Activated naive CD4-positive, alpha-beta T cell treated with anti-CD3 and anti-CD28 coated beads, Interleukin-2, amount 50 U/mL, for 72 hours (primary cell): ENCODE measurements around the gene BTK. TPM values are rescaled to one million over a fixed set of nuclear protein-coding genes. Genes with fewer than 3 reads are reported as not detected.

Experiments used
- ATAC-seq, 2 donors: fragments of 150-1000 bp; cut with Tn5 transposase; 2 replicates each; pipeline ENCODE4 v1.10.0; 2021; ENCODE audit warnings: mild to moderate bottlenecking in 2 of 2, moderate library complexity in 2 of 2
- DNase-seq, 2 donors: peaks; one replicate each; pipeline ENCODE4 v3.0.0; 2021 to 2022; ENCODE audit warnings: low spot score in 2 of 2
- H3K27ac Mint-ChIP-seq, 2 donors: one replicate each; pipeline ENCODE4 v1.8.0; 2022; ENCODE audit warnings: mild to moderate bottlenecking in 2 of 2, mixed read lengths in 2 of 2
- H3K36me3 Mint-ChIP-seq, 2 donors: one replicate each; pipeline ENCODE4 v1.8.0; 2022; ENCODE audit warnings: mixed read lengths in 2 of 2
- H3K9me3 Mint-ChIP-seq, 2 donors: one replicate each; pipeline ENCODE4 v1.8.0; 2022; ENCODE audit warnings: mixed read lengths in 2 of 2
- total RNA-seq, 2 donors: library from RNA; stranded (reverse); gene quantifications; one replicate each; pipeline ENCODE4 v1.2.3, GENCODE V29; 2022

BTK gene
- total RNA-seq = under 1 TPM; 0.19 to 0.41 TPM

DNA sequence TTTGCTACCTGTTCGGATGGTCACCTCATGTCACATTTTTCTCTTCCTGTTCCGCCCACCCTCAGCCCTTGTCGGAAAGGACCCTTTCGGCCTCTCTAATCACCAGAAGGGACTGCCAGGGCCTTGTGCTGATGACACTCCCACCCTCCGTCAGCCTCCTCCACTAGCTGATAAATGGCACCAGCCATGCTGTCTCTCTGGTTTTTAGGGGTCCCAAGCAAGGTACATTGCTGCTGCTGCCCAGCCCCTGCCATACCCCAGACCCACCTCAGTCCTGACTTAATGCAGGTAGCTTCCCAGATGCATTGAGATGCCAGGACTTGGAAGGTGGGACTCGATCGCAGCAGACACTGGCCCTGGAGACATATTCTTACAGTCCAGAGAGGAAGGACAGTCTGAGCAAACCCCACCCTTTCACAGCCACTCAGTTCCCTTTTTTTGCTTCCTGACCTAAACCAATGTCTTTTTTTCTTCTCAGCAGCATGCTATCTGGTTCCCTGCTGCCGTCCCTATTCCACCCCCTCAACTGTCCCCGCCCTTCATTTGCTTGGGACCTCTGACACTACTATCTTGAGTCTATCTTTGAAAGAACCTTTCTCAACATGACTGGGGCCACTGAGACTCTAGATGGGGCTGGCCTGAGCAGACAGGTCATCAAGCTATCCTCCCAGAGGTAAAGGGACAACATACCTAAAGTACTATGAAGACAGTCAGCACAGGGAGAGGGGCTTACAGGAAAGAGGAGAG lies at the start of gene BTK:
Gene BTK, minus strand, starts transcription at position 397 of the 747 bp plus-strand sequence. CDS start 10,907 bp downstream, outside the sequence.
- ATAC-seq (no peak), DNase-seq (no peak)
- Mint-ChIP-seq H3K9me3 (no peaks in the 10 kb centered on the region), H3K36me3 (peaks cover 3% of the 10 kb centered on the region in 2 donors), H3K27ac (peak within 1 kb of the TSS in 1 of 2 donors; percentile 25)

DNA sequence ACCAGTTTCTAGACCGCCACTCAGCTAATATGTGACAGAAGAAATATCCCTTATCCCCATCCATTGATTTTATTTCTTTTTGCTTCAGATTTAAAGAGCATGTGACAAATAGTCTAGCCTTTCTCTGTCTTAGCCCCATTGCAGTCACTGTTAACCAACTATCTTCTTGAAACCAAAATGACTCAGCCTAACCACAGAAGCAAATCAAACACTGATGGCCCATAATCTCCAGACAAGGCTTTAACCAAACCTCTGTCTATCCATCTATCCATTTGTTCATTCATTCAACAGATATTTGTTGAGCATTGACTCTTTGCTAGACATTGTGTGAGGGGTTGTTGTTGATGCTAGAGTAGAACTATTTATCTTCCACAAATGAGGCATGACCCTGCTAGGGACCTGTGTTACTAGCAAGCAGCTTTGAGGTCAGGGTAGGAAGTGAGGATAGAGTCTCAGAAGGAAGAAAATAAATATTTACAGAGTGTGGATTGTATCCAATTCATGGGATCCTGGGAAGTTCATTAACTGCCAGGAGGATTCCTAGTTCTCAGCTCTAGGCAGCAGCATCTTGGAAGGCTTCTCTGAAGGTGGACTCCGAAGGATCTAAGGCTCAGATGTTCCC lies 44.6 kb upstream of the BTK start:
- no peak for DNase-seq
- H3K27ac Mint-ChIP-seq = peak overlapping the region in 1 of 2 donors; percentile 72
- H3K36me3 Mint-ChIP-seq = peaks cover 7 to 19% of the 10 kb centered on the region in 2 donors
- peak; percentile 79 to 90 for ATAC-seq
- H3K9me3 Mint-ChIP-seq = no peaks in the 10 kb centered on the region

GRCh38 chrX:101429934-101430333 lies 43.9 kb upstream of the BTK start:
- Mint-ChIP-seq H3K36me3 (peaks cover 11 to 24% of the 10 kb centered on the region in 2 donors), H3K27ac (peak overlapping the region in 1 of 2 donors; percentile 72), H3K9me3 (peaks cover 0 to 3% of the 10 kb centered on the region in 2 donors)
- DNase-seq (no peak), ATAC-seq (peak; percentile 53 to 96)

DNA sequence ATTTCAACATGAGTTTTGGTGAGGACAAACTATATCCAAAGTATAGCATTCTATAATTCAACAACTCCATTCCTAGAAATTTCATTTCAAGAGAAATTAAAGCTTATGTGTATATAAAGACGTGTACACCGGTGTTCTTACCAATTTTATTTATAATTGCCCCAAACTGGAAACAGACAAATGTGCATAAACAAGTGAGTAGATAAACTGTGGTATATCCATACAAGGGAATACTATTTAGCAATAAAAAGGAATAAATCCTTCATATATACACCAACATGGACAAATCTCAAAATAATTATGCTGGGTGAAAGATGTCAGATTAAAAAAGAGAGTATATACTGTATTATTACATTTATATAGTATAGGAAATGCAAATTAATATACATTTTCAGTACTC lies 42.0 kb upstream of the BTK start:
- DNase-seq = no peak
- no peak for ATAC-seq
- Mint-ChIP-seq H3K9me3 (peaks cover 0 to 5% of the 10 kb centered on the region in 2 donors), H3K36me3 (peaks cover 15 to 28% of the 10 kb centered on the region in 2 donors), H3K27ac (no peak overlapping the region)

DNA sequence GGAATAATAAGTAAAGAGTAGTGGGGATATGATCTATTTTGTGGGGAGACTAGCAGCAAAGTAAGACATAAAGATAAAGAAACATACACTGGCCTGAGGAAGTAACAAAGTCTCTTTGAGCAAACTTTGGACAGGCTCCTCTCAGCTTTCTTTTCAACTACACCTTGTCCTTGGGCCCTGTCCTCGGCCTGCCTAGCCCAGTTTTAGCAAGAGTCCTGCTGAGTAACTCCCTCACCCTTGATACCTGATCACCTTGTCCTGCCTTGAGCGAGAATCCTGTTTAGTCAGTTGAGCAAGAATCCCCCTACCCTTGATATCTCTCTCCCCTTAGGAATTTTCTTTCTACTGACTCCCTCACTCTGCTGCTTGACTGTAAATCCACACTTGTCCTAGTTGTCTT lies 33.5 kb upstream of the BTK start:
- H3K27ac Mint-ChIP-seq = peak overlapping the region; percentile 79 to 98
- peaks cover 0 to under 1% of the 10 kb centered on the region in 2 donors for H3K36me3 Mint-ChIP-seq
- DNase-seq (no peak), ATAC-seq (no peak)
- no peaks in the 10 kb centered on the region for H3K9me3 Mint-ChIP-seq

DNA sequence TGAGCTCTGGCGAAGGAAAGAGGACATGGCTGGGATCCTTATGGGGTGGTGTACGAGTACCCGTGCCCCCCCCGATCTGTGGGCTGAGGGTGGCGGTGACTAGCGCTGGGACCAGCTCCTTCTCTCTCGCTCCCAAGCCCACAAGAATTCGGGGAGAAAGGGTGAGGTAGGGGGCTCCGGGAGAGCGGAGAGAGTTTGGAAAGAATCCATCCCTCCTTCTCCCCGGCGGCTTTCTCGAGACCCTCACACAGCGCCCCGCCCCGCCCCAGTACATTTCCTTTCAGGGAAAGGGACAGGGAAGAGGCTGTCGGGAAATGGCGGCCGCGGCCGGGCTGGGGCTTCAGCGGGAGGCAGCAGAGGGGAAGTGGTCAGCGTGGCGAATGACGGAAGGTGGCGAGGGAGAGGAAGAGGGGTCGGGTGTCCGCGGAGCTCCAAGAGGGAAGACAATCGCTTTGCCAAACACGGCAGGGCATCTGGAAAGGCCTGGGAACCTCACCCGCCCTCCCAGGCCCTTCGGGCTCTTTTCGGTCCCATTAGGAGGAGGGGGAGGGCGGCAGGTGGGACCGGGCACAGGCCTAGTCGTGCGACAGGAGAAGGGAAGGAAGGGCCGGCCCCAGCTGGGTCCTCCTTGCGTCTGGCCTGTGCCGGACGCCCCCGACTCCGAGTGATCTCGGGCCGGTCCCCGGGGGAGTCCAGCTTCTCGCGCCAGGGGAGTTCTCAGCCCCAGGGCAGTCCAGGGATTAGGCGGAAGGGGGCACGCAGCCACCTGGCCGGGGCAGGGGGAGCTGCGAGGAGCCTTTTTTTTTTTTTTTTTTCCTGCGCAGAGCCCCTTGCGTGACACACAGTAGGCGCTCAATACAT lies 32.2 kb upstream of the BTK start:
- Mint-ChIP-seq H3K9me3 (no peaks in the 10 kb centered on the region), H3K36me3 (peaks cover 0 to under 1% of the 10 kb centered on the region in 2 donors), H3K27ac (peak overlapping the region; percentile 97 to 98)
- DNase-seq (peak; percentile 23 to 69), ATAC-seq (peak; percentile 50 to 78)

DNA sequence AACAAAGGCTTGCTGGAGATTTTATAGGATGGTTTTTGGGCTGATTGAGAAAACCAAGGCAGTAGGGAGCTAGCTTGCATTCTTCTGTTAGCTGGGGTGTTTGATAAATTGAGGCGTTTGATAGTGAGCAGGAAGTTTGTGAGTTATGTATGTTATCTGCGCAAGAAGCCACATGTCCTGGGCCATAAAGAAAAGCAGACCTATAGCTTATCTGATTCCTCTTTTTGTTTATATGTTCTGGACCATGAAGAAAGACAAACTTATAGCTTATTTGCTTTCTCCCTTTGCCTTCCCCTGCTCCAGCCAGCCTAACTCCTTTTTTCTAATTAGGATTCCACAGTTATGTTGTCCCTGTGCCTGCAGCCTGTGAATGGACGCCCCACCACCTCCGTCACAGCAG lies 31.2 kb upstream of the BTK start:
- peaks cover 7 to 10% of the 10 kb centered on the region in 2 donors for H3K36me3 Mint-ChIP-seq
- no peaks in the 10 kb centered on the region for H3K9me3 Mint-ChIP-seq
- ATAC-seq (no peak), DNase-seq (no peak)
- H3K27ac Mint-ChIP-seq = peak overlapping the region; percentile 97 to 98

DNA sequence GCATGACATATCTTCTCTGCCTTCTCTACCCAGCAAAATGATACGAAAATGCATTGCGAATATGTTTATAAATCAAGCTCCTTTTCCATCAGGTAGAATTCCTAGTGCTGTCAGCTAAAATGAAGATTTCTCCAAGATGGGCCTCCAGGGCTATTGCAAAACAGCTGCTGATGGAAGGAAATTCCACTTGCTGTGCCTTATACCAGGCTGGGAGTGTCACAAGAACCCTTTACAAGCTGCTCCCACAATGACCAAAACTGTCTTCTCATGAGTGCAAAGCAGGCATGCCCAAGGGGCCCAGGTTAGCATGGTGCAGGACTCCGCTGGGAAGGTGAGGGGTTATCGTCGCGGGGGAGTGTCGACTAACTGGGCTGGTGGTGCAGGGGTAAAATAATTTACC lies 30.7 kb upstream of the BTK start:
- Mint-ChIP-seq H3K27ac (peak overlapping the region in 1 of 2 donors; percentile 98), H3K36me3 (peaks cover 12 to 13% of the 10 kb centered on the region in 2 donors), H3K9me3 (no peaks in the 10 kb centered on the region)
- no peak for DNase-seq
- ATAC-seq = no peak

GRCh38 chrX:101415180-101416145 lies 29.5 kb upstream of the BTK start:
- peaks cover 12 to 13% of the 10 kb centered on the region in 2 donors for H3K36me3 Mint-ChIP-seq
- DNase-seq = peak in 1 of 2 donors; percentile 39

GRCh38 chrX:101411984-101412383 lies 26.0 kb upstream of the BTK start:
- ATAC-seq (no peak), DNase-seq (no peak)
- Mint-ChIP-seq H3K36me3 (peaks cover 18 to 24% of the 10 kb centered on the region in 2 donors), H3K9me3 (no peaks in the 10 kb centered on the region), H3K27ac (peak overlapping the region in 1 of 2 donors; percentile 65)

More at GRCh38 chrX:101415180-101416145, 29.5 kb upstream of the BTK start:
- peak; percentile 56 to 81 for ATAC-seq
- peak overlapping the region; percentile 66 to 89 for H3K27ac Mint-ChIP-seq
- no peaks in the 10 kb centered on the region for H3K9me3 Mint-ChIP-seq

- DNase-seq = no peak
- Mint-ChIP-seq H3K9me3 (no peaks in the 10 kb centered on the region), H3K27ac (peak overlapping the region; percentile 93 to 98), H3K36me3 (peaks cover 21 to 29% of the 10 kb centered on the region in 2 donors)
- no peak for ATAC-seq
Observed at GRCh38 chrX:101410461-101410860, 24.5 kb upstream of the BTK start.

DNA sequence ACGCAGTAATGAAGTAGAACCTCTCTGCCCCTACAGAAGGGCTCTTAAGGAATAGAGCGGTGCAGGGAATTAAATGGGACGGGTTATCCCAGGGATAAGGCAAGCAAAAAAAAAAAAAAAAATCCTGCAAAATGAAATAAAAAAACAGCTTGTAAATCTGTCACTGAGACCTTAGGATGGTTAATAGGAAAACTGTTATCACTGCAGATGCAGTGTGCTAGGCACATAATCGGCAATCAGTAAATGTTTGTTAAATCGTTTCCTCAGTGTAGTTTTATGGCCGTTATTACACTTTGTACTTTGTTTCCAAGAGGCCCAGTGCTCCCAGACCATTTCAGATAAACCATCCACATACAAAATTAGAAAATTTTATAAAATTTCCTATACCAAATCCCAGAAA lies 23.1 kb upstream of the BTK start:
- Mint-ChIP-seq H3K9me3 (no peaks in the 10 kb centered on the region), H3K36me3 (peaks cover 23 to 29% of the 10 kb centered on the region in 2 donors), H3K27ac (peak overlapping the region; percentile 98 to 99)
- DNase-seq = no peak
- no peak for ATAC-seq

DNA sequence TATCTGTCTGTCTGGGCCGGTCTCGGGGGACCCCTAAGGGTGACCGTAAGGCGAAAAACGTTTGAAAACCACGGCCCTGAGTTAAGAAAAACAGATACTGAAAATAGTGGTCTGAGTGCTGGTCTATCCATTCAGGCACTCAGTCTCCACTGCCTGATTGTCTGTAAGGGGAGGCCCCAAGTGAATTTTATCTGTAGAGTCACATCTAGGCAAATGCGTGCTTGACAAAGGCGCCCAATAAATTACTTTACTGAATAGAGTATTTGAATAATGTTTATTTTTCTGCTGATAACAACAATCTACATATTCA lies 22.5 kb upstream of the BTK start:
- Mint-ChIP-seq H3K27ac (peak overlapping the region; percentile 98 to 99), H3K9me3 (no peaks in the 10 kb centered on the region), H3K36me3 (peaks cover 26 to 29% of the 10 kb centered on the region in 2 donors)
- ATAC-seq = peak in 1 of 2 donors; percentile 51
- DNase-seq = no peak

GRCh38 chrX:101407748-101408531 lies 21.9 kb upstream of the BTK start, which contains the start of the genes GLA and HNRNPH2:
GLA (minus strand) TSS chrX:101407925; CDS start chrX:101407903, 22 bp downstream.
HNRNPH2 (plus strand) TSS chrX:101408222; CDS start chrX:101411989, 3,767 bp downstream.
- H3K36me3 Mint-ChIP-seq = peaks cover 26% of the 10 kb centered on the region in 2 donors
- H3K27ac Mint-ChIP-seq = peak within 1 kb of the TSS; percentile 98 to 99
- peak; percentile 93 to 95 for ATAC-seq
- no peaks in the 10 kb centered on the region for H3K9me3 Mint-ChIP-seq
- DNase-seq = peak; percentile 73 to 89

DNA sequence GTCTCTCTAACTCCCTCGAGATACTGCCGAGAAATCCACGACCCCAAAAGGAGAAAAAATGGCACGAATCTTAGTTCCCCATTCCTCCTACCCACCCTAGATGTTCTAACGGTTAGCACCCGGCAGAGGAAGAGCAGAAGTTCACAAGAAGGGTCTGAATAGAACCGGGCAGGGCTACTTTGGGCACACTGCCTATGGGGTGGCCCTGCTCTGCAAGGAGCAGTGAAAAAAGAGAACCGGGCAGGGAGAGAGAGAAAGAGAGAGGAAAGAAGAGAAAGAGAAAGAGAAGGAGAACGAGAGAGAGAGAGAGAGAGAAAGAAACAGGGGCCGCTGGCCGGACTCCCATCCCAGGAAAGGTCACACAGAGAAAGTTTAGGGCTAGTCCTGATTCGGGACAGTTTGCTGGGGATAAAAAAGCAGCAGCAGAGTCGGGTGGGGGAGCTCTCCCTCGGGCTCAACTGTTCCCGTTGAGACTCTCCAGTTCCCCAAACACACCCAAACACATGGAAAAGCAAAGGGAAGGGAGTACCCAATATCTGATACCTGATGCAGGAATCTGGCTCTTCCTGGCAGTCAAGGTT lies 21.3 kb upstream of the BTK start:
- Mint-ChIP-seq H3K27ac (peak overlapping the region; percentile 98 to 99), H3K9me3 (no peaks in the 10 kb centered on the region), H3K36me3 (peaks cover 19 to 25% of the 10 kb centered on the region in 2 donors)
- ATAC-seq (no peak), DNase-seq (no peak)
